Stomach smooth muscle (tissue), 2 donors: Measurements from ENCODE around the gene CELA1.
"Not testable (repeated sequence)": the region's sequence is repeated elsewhere in the genome, so short reads cannot be mapped to it uniquely, and the experiment has no call there.

Experiments used
- H3K27ac ChIP-seq: one replicate; pipeline ENCODE4 v1.7.0; 2013; ENCODE audit warnings: mild to moderate bottlenecking, low read length, inconsistent platforms
- H3K27me3 ChIP-seq, 2 donors: one replicate each; pipeline ENCODE4 v1.7.0; 2013; ENCODE audit warnings: low read length in 2 of 2; ENCODE audit not compliant: insufficient read depth in 2 of 2, control insufficient read depth in 1 of 2
- H3K36me3 ChIP-seq, 2 donors: one replicate each; pipeline ENCODE4 v1.7.0; 2013; ENCODE audit warnings: low read length in 2 of 2; ENCODE audit not compliant: control insufficient read depth in 2 of 2, insufficient read depth in 2 of 2
- H3K4me1 ChIP-seq: one replicate; pipeline ENCODE4 v1.7.0; 2013; ENCODE audit warnings: low read length; ENCODE audit not compliant: control insufficient read depth, insufficient read depth
- H3K4me3 ChIP-seq, 2 donors: one replicate each; pipeline ENCODE4 v1.7.0; 2013; ENCODE audit warnings: low read length in 2 of 2
- H3K9ac ChIP-seq, 2 donors: one replicate each; pipeline ENCODE4 v1.7.0; 2013; ENCODE audit warnings: low read length in 2 of 2, mild to moderate bottlenecking in 1 of 2
- H3K9me3 ChIP-seq, 2 donors: one replicate each; pipeline ENCODE4 v1.7.0; 2013; ENCODE audit warnings: low read length in 2 of 2; ENCODE audit not compliant: control insufficient read depth in 2 of 2
- donor health status: healthy.
- donor health status: Pancreatic carcinoma.

Gene CELA1

GRCh38 chr12:51324953-51325352, 21.5 kb downstream of the CELA1 start:
- no peaks in the 10 kb centered on the region for H3K4me1 ChIP-seq
- no peak overlapping the region for H3K4me3 ChIP-seq
- no peaks in the 10 kb centered on the region for H3K36me3 ChIP-seq
- no peaks in the 10 kb centered on the region for H3K9me3 ChIP-seq
- no peak overlapping the region for H3K27ac ChIP-seq
- peaks cover 0 to 3% of the 10 kb centered on the region in 2 donors for H3K27me3 ChIP-seq
- H3K9ac ChIP-seq, result no peak overlapping the region

DNA sequence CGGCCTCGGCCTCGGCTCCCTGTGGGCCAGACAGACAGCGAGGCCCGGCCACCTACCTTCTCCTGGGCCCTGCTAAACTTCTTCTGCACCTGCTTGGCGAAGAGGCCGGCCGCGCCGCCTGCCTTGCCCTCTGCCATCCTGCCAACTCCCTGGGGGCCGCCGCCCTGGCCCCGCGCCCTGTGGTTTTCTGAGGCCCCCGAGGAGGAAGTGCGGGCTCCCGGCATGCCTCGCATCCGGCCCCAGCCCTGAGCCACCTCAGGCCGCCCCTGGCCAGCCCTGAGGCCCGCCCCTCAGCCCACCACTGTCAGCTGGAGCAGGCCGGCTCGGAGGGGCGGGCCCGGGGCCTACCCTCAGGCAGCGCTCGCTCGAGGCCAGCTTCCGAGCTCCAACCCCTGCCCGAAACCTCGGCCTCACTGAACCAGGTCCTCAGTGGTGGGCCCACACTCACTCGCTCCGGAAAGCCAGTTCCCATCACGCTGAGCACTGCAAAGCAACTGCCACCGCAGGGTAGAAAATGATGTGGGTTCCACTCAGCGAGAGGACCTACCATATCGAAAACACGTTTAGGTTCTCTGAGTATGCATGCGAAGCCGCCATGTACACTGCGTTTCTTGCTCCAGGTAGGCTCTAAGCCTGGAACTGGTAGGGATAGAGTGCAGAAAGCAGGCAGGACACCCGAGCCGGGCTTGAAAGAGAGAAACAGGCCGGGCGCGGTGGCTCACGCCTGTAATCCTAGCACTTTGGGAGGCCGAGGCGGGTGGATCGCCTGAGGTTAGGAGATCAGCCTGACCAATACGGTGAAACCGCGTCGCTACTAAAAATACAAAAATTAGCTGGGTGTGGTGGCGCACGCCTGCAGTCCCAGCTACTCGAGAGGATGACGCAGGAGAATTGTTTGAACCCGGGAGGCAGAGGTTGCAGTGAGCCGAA, 22.2 kb downstream of the CELA1 start, which contains the start of gene BIN2:
Gene BIN2 (minus strand): TSS at position 209 of the 930 bp plus-strand sequence. CDS start 72 bp downstream, at position 137.
- Histone ChIP-seq H3K27ac (no peak within 1 kb of the TSS), H3K9ac (no peak within 1 kb of the TSS)

GRCh38 chr12:51323317-51323960, 23.0 kb downstream of the CELA1 start:
- Histone ChIP-seq H3K27ac (no peak overlapping the region), H3K4me3 (peak overlapping the region in 1 of 2 donors; percentile 22), H3K9ac (no peak overlapping the region)

More for the DNA sequence above, 22.2 kb downstream of the CELA1 start, which contains the start of gene BIN2:
- Histone ChIP-seq H3K9me3 (no peaks in the 10 kb centered on the region), H3K36me3 (no peaks in the 10 kb centered on the region), H3K4me3 (peak within 1 kb of the TSS in 1 of 2 donors; percentile 22), H3K4me1 (no peaks in the 10 kb centered on the region), H3K27me3 (peaks cover 0 to 3% of the 10 kb centered on the region in 2 donors)

DNA sequence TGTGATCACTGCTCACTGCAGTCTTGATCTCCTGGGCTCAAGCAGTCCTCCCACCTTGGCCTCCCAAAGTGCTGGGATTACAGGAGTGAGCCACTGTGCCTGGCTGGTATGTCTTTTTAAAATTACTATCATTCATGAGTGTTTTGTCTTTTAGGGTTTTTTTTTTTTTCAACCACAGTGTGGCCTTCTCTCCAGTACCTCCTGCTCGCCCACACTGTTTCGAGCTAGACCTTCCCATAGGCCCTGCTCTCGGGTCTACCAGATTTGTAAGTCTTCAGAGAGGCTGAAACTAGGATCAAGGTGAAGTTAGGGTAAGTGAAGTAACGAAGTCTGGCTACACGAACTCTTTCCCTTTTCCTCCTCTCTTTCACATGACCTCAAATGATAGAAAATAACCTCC, 24.0 kb downstream of the CELA1 start:
- Histone ChIP-seq H3K9me3 (no peaks in the 10 kb centered on the region), H3K4me1 (no peaks in the 10 kb centered on the region), H3K27me3 (no peaks in the 10 kb centered on the region), H3K36me3 (no peaks in the 10 kb centered on the region), H3K9ac (no peak overlapping the region), H3K27ac (no peak overlapping the region), H3K4me3 (no peak overlapping the region)

More at GRCh38 chr12:51323317-51323960, 23.0 kb downstream of the CELA1 start:
- Histone ChIP-seq H3K27me3 (peaks cover 0 to under 1% of the 10 kb centered on the region in 2 donors), H3K36me3 (no peaks in the 10 kb centered on the region), H3K9me3 (no peaks in the 10 kb centered on the region), H3K4me1 (no peaks in the 10 kb centered on the region)

DNA sequence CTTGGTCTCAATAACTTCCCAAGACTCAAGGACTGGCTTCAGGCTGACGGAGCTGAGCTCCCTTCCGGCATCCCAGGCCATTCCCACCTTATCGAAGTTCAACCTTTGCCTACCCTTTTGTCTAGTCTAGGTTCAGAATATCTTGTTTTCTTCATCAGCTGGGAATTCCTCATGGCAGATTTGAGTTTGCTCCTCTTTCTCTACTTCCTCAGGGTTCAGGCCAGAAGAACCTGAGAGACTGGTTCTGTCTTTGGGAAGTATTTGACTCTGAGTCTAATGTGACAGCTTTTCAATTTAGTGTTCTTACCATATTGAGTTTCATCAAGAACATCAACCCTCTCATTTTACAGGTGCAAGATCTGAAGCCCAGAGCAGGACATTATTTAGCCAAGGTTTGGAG, 24.6 kb downstream of the CELA1 start:
- Histone ChIP-seq H3K4me3 (no peak overlapping the region), H3K27me3 (no peaks in the 10 kb centered on the region), H3K9ac (no peak overlapping the region), H3K9me3 (no peaks in the 10 kb centered on the region), H3K4me1 (no peaks in the 10 kb centered on the region), H3K27ac (no peak overlapping the region), H3K36me3 (no peaks in the 10 kb centered on the region)

GRCh38 chr12:51320695-51321320, 25.7 kb downstream of the CELA1 start:
- Histone ChIP-seq H3K36me3 (no peaks in the 10 kb centered on the region), H3K27me3 (no peaks in the 10 kb centered on the region), H3K4me1 (no peaks in the 10 kb centered on the region), H3K9ac (no peak overlapping the region), H3K27ac (no peak overlapping the region), H3K9me3 (no peaks in the 10 kb centered on the region), H3K4me3 (no peak overlapping the region)

- Histone ChIP-seq H3K4me1 (no peaks in the 10 kb centered on the region), H3K9me3 (no peaks in the 10 kb centered on the region), H3K36me3 (no peaks in the 10 kb centered on the region), H3K9ac (no peak overlapping the region), H3K27me3 (no peaks in the 10 kb centered on the region), H3K4me3 (no peak overlapping the region), H3K27ac (no peak overlapping the region)
Observed at GRCh38 chr12:51320311-51320694, 26.2 kb downstream of the CELA1 start.

DNA sequence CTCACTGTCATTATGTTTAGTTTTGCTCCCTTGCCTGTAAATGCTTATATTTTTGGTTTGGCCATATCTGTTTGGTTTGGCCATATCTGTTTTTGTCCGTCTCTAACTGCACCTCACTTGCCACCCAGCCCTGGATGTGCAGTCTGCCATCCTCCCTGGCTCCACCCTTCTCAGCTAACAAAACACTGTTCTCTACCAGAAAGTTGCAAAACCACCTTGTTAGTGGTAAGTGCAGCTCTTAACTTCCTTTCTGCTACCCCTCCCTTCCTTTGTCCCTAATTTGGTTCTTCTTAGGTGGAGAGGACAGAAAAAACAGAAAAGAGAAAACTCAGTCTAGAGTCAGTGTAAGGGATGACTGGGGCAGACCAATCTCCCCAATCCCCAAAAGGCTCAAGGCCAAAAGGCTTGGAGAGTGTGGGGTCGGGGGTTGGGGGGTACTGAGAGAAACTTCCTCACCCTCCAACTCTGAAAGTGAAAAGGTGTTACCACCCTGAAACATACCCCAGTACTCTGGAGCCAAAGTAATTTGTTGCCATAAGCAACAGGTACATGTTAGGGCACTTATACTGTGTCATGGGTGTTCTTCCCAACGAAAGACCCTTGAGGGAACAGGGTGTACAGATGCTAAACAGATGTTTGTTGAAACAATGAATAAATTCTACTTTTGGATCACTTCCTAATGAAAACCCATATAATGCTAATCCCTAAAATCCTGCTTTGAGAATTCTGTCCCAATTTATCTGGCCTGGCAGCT, 27.5 kb downstream of the CELA1 start:
- H3K4me3 ChIP-seq, result no peak overlapping the region
- no peaks in the 10 kb centered on the region for H3K4me1 ChIP-seq
- H3K36me3 ChIP-seq, result no peaks in the 10 kb centered on the region
- no peaks in the 10 kb centered on the region for H3K9me3 ChIP-seq
- H3K27ac ChIP-seq, result no peak overlapping the region
- no peaks in the 10 kb centered on the region for H3K27me3 ChIP-seq
- H3K9ac ChIP-seq, result no peak overlapping the region

DNA sequence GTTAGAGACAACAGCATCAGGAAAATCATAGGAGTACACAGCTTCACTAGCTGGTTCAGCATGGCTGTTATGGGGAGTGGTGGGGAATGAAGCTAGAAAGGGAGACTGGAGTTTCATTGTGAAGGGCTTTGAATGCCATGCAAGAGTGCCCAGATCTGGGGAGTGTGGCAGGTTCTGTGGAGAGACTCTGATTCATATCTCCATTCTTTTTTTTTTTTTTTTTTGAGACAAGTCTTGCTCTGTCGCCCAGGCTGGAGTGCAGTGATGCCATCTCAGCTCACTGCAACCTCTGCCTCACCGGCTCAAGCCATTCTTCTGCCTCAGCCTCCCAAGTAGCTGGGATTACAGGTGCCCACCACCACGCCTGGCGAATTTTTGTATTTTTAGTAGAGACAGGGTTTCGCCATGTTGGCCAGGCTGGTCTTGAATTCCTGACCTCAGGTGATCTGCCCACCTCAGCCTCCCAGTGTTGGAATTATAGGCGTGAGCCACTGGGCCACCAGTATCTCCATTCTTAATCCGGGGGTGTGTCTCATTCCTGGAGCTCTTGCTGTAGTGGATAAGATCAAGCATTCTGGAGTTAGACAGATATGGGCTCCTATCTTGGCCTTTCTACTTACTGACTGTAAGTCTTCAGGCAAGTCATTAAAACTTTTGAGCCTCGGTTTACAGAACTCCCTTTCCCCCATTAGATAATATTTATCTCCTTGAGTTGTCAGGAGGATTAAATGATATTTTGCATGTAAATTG, 28.2 kb downstream of the CELA1 start:
- not testable (repeated sequence) for H3K4me1 ChIP-seq, H3K4me3 ChIP-seq, H3K27me3 ChIP-seq, H3K9me3 ChIP-seq, H3K9ac ChIP-seq, H3K36me3 ChIP-seq, H3K27ac ChIP-seq

- Histone ChIP-seq H3K4me1 (no peaks in the 10 kb centered on the region), H3K27me3 (no peaks in the 10 kb centered on the region), H3K27ac (no peak overlapping the region), H3K9me3 (no peaks in the 10 kb centered on the region), H3K36me3 (no peaks in the 10 kb centered on the region), H3K9ac (no peak overlapping the region), H3K4me3 (no peak overlapping the region)
Observed at GRCh38 chr12:51311389-51311788, 35.1 kb downstream of the CELA1 start.
